Posterior cingulate gyrus (tissue), 11 donors: ENCODE results near the gene KCND1.
"Not testable (repeated sequence)": the region's sequence is repeated elsewhere in the genome, so short reads cannot be mapped to it uniquely, and the experiment has no call there.

ENCODE experiments used
- DNase-seq, 10 donors: peaks; one replicate each; pipeline versions ENCODE4 v3.0.0 to v3.0.0-alpha.2; 2020 to 2021; ENCODE audit warnings: mixed read lengths in 3 of 10
- intact Hi-C: fragments of 100-400 bp; cut with DNase I; formaldehyde crosslinking; loops from one replicate; pipeline ENCODE4 v1.15.1; 2023

The KCND1 gene

GRCh38 chrX:48971249-48972219 lies at the start of gene KCND1:
KCND1 (minus strand) TSS chrX:48971844; CDS start chrX:48970271, 1,573 bp downstream.
- intact Hi-C loops = loop anchor here (5.0 kb wide), 1 partner anchor 136 kb away; no protein-coding TSS in a partner anchor
- peak in 6 of 10 donors; percentile 30 to 90 (median 66) for DNase-seq

GRCh38 chrX:49019599-49020249 lies 48.1 kb upstream of the KCND1 start:
- intact Hi-C loops = no loop called here
- no peak for DNase-seq

DNA sequence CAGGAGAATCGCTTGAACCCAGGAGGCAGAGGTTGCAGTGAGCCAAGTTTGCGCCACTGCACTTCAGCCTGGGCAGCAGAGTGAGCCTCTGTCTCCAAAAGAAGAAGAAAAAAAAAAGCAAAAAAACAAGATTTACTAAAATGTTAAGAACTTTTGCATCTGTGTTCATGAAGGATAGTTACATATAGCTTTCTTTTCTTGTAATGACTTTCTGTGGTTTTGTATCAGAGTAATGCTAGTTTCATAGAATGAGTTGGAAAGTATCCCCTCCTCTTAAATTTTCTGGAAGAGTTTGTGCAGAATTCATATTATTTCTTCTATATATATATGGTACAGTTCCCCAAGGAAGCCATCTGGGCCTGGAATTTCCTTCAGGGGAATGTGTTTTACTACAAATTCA lies 47.4 kb upstream of the KCND1 start:
- intact Hi-C loops = no loop called here
- DNase-seq = peak in 1 of 10 donors; percentile 15

DNA sequence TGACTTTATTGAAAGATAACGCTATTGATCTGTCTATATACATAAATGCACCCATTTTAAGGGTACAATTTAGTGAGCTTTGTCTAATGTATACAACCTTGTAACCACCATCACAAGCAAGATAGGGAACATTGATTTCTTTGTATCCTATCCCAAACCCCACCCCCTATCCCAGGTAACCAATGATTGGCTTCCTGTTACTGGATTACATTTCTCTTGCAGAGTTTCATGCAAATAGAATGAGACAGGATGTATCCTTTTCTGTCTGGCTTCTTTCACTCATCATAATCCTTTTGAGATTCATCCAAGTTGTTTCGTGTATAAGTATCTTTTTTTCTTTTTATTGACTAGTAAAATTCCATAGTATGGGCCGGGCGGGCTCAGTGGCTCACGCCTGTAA lies 32.1 kb upstream of the KCND1 start:
- intact Hi-C loops = no loop called here
- DNase-seq = no peak

GRCh38 chrX:49002091-49002935 lies 30.7 kb upstream of the KCND1 start, which contains the start of gene GRIPAP1:
GRIPAP1 (minus strand) TSS chrX:49002264; CDS start chrX:49002229, 35 bp downstream.
- peak in 9 of 10 donors; percentile 18 to 90 (median 46) for DNase-seq
- intact Hi-C loops = loop anchor here (1.0 kb wide), 1 partner anchor 41 kb away; the partner anchor contains the start of gene TFE3

- DNase-seq = peak in 3 of 10 donors; percentile 10 to 75 (median 19)
- intact Hi-C loops = loop anchor here (1.0 kb wide), 1 partner anchor 42 kb away; the partner anchor contains the start of gene TFE3
Measured at GRCh38 chrX:49001521-49002090, 30.0 kb upstream of the KCND1 start.

GRCh38 chrX:49000636-49001035 lies 29.0 kb upstream of the KCND1 start:
- DNase-seq = peak in 1 of 10 donors; percentile 20
- intact Hi-C loops = no loop called here

DNA sequence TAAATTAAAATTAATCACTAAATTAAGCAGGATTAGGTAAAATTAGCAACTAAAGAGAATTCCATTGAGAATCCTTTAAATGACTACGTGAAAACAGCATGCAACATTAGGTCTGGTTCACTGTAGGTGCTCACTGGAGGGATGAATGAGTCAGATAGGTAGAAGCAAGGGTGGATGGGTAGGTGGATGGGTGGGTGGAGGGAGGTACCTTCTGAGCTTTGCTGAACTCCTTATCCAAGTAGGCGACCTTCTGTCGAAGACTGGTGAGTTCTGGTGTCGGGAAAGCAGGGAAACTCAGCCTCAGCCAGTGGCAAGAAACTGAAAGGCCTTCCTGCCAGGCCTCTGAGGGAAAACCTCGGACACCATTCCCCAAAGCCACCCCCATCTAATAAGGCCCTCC lies 27.4 kb upstream of the KCND1 start:
- intact Hi-C loops = no loop called here
- peak in 1 of 10 donors; percentile 22 for DNase-seq

GRCh38 chrX:48998391-48998790 lies 26.7 kb upstream of the KCND1 start:
- DNase-seq = peak in 1 of 10 donors; percentile 52
- intact Hi-C loops = no loop called here

GRCh38 chrX:48997865-48998264 lies 26.2 kb upstream of the KCND1 start:
- DNase-seq = no peak
- intact Hi-C loops = no loop called here

- intact Hi-C loops = no loop called here
- no peak for DNase-seq
Measured at GRCh38 chrX:48997455-48997854, 25.8 kb upstream of the KCND1 start.

DNA sequence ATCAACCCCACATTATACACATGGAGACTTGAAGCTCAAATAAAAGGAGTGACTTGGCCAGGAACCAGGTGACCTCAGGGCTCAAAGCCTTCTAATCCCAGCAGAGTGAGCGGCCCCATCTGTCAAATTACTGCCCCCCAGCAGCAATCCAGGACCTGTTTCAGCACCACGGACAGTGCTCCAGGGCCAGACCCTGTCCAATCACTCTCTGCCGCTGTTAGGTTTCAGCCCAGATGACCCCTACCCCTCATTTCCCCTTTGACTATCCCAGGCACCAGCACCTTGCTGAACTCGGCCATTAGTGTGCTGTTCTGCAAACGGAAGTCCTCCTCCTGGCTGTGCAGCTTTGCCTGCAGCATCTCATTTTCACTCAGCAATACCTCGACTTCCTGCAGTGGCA lies 25.3 kb upstream of the KCND1 start:
- no peak for DNase-seq
- intact Hi-C loops = no loop called here

- intact Hi-C loops = no loop called here
- no peak for DNase-seq
Measured at GRCh38 chrX:48992341-48992740, 20.7 kb upstream of the KCND1 start.

DNA sequence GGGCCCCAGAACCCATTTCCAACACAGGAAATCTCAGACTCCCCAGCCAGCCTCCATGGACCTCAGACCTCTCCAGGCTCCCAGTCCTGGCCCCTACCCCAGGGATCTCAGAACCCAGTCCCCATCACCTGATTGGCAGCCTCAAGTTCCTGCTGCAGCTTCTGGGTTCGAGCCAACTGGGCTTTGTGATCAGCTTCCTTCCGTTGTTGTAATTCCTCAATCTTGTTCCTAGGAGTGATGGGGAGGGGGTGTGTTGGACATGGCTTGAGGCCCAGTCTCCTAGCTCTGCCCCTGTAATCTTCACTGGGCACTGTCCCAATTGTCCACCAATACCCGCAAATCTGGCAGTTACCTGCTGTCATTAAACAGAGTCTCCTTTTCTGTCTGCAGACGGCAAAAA lies 17.8 kb upstream of the KCND1 start:
- DNase-seq = peak in 1 of 10 donors; percentile 32
- intact Hi-C loops = no loop called here

DNA sequence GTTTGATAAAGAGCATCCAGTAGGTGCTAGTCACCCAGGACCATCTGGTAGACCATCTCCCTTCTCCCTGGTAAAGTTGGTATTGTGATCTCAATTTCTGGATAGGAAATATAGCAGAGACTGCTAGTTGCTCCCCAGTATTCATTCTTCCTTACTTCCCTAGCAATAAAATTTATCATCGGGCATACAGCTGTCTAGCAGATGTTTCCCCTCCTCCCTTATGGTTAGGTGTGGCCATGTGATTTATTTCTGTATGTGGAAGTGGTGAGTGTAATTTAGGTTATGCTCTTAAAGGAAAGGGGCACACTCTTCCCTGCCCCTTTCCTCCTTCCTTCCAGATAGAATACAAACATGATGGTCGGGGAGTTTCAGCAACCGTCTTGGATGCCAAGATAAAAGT lies 12.3 kb upstream of the KCND1 start:
- no peak for DNase-seq
- intact Hi-C loops = no loop called here

- DNase-seq = peak in 1 of 10 donors; percentile 73
- intact Hi-C loops = no loop called here
Measured at GRCh38 chrX:48983081-48983480, 11.4 kb upstream of the KCND1 start.

GRCh38 chrX:48981178-48981577 lies 9.5 kb upstream of the KCND1 start:
- intact Hi-C loops = no loop called here
- peak in 1 of 10 donors; percentile 67 for DNase-seq

DNA sequence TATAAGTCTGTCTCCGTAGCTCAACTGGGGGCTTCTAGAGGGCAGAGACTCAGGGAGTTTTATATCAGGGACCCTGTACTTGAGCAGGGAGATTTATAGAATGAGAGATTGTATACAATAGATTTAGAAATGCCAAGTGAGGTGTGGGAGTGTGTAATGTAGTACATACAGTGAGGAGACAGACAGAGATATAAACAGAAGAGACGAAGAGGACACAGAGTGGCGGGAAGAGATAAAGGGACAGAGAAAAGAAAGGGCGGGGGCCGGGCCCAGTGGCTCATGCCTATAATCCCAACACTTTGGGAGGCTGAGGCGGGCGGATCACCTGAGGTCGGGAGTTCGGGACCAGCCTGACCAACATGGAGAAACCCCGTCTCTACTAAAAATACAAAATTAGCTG lies 8.7 kb upstream of the KCND1 start:
- intact Hi-C loops, DNase-seq: not testable (repeated sequence)

- intact Hi-C loops = no loop called here
- DNase-seq = peak in 1 of 10 donors; percentile 51
Measured at GRCh38 chrX:48978226-48978625, 6.6 kb upstream of the KCND1 start.

GRCh38 chrX:48976086-48976485 lies 4.4 kb upstream of the KCND1 start:
- DNase-seq = peak in 1 of 10 donors; percentile 67
- intact Hi-C loops = no loop called here
